ENCODE data around the gene GAL3ST1. TPM values are rescaled to one million over a fixed set of nuclear protein-coding genes. Genes with fewer than 3 reads are reported as not detected.

GAL3ST1 gene
- total and polyA plus RNA-seq, 10 of the 15 experiments (the other 5 are each of a cell fraction or from before 2014, with no cell fraction given), result not detected

- no peak for TF ChIP-seq ZSCAN29 (IDR thresholded peaks at IDR 0.05)
- TF ChIP-seq SKIL (IDR thresholded peaks at IDR 0.05; ENCODE audit: low read depth, poor library complexity, severe bottlenecking), result no peak
- peak; percentile 66 for TF ChIP-seq USF2 (IDR thresholded peaks at IDR 0.05; ENCODE audit: borderline replicate concordance, low read depth, low read length)
- no peak for TF ChIP-seq ATF7 (IDR thresholded peaks at IDR 0.05; ENCODE audit: low read depth)
- TF ChIP-seq SUPT20H (IDR thresholded peaks at IDR 0.05; ENCODE audit: borderline replicate concordance, control insufficient read depth, low read depth, low read length), result no peak
- no peak for TF ChIP-seq DPF2 (IDR thresholded peaks at IDR 0.05)
- TF ChIP-seq JUND (IDR thresholded peaks at IDR 0.05; ENCODE audit: low read depth, low read length), result no peak
- no peak for TF ChIP-seq PAX5 (IDR thresholded peaks at IDR 0.05; ENCODE audit: borderline replicate concordance, low read depth, low read length)
- no peak for TF ChIP-seq ZNF274 (IDR thresholded peaks at IDR 0.05; ENCODE audit: insufficient read depth, insufficient read length)
- no peak for TF ChIP-seq ZBTB40 (IDR thresholded peaks at IDR 0.05; ENCODE audit: borderline replicate concordance)
- no peak for TF ChIP-seq JUNB (IDR thresholded peaks at IDR 0.05)
- TF ChIP-seq RBBP5 (conservative IDR thresholded peaks at IDR 0.05), result no peak
- no peak for TF ChIP-seq TCF7 (IDR thresholded peaks at IDR 0.05; ENCODE audit: borderline replicate concordance)
- no peak for TF ChIP-seq LARP7 (IDR thresholded peaks at IDR 0.05)
- TF ChIP-seq TARDBP (IDR thresholded peaks at IDR 0.05; ENCODE audit: borderline replicate concordance), result no peak
- TF ChIP-seq SMAD1 (IDR thresholded peaks at IDR 0.05; ENCODE audit: low read depth, partially characterized antibody), result no peak
- no peak for TF ChIP-seq MAX (IDR thresholded peaks at IDR 0.05; ENCODE audit: low read depth, low read length)
- TF ChIP-seq NBN (IDR thresholded peaks at IDR 0.05), result no peak
- no peak for TF ChIP-seq SMAD5 (IDR thresholded peaks at IDR 0.05; ENCODE audit: low read depth)
- no peak for TF ChIP-seq BCL3 (IDR thresholded peaks at IDR 0.05; ENCODE audit: borderline replicate concordance, insufficient read depth, low read depth, low read length, poor library complexity, severe bottlenecking)
- TF ChIP-seq HDGF (IDR thresholded peaks at IDR 0.05), result 0 out of 2 replicates have a peak, but pooled peaks have one; percentile 13
- TF ChIP-seq POLR2AphosphoS5 (IDR thresholded peaks at IDR 0.05; ENCODE audit: low read length), result no peak
- TF ChIP-seq ZNF384 (IDR thresholded peaks at IDR 0.05; ENCODE audit: borderline replicate concordance, low read depth, low read length), result no peak
Observed at GRCh38 chr22:30606455-30607299, 32.2 kb upstream of the GAL3ST1 start, which contains the start of gene TCN2 (continued).

All from GM12878 (cell line).